CD4-positive, alpha-beta T cell (primary cell): ENCODE results near the gene LRWD1. TPM values are rescaled to one million over a fixed set of nuclear protein-coding genes. Genes with fewer than 3 reads are reported as not detected.

Source experiments
- ATAC-seq: fragments of 200-7000 bp; cut with Tn5 transposase; one replicate; pipeline ENCODE4 v1.10.0; 2022; ENCODE audit warnings: mild to moderate bottlenecking; ENCODE audit not compliant: poor library complexity
- CTCF ChIA-PET: fragments of 350-600 bp; sonication (Branson Sonifier 250); formaldehyde crosslinking; loops from one replicate; lab custom pipeline; 2021; ENCODE audit warnings: antibody characterized with exemption, inconsistent platforms; lab: Charles Lee
- POLR2A ChIA-PET: fragments of 350-600 bp; sonication (Branson Sonifier 250); formaldehyde crosslinking; loops from one replicate; lab custom pipeline; 2021; ENCODE audit warnings: antibody characterized with exemption, inconsistent platforms; lab: Charles Lee
- DNase-seq, 14 experiments: peaks; one replicate each; pipeline ENCODE4 v3.0.0-alpha.2; 2013 to 2020; ENCODE audit warnings: mixed read lengths in 2 of 14
- H3K27ac ChIP-seq, 2 donors: one replicate each; pipeline versions ENCODE4 v1.5.1 to v1.7.0; 2013; ENCODE audit warnings: low read length in 2 of 2, low read depth in 1 of 2, mild to moderate bottlenecking in 1 of 2
- H3K27me3 ChIP-seq, 2 experiments: 1 replicate in 1 of 2; 2 replicates in 1 of 2; pipeline versions ENCODE4 v1.6.1 to v1.7.0; 2013; ENCODE audit warnings: low read length in 2 of 2, control low read depth in 1 of 2, mild to moderate bottlenecking in 1 of 2, moderate library complexity in 1 of 2; ENCODE audit not compliant: insufficient read depth in 2 of 2, control insufficient read depth in 1 of 2
- H3K36me3 ChIP-seq: one replicate; pipeline ENCODE4 v1.6.1; 2013; ENCODE audit warnings: low read length, control low read depth; ENCODE audit not compliant: insufficient read depth
- H3K4me1 ChIP-seq: one replicate; pipeline ENCODE4 v1.6.1; 2013; ENCODE audit warnings: low read length, control low read depth; ENCODE audit not compliant: insufficient read depth
- H3K4me3 ChIP-seq: one replicate; pipeline ENCODE4 v1.5.1; 2013; ENCODE audit warnings: mild to moderate bottlenecking, low read length, moderate library complexity
- H3K9me3 ChIP-seq, 2 experiments: 1 replicate in 1 of 2; 2 replicates in 1 of 2; pipeline versions ENCODE4 v1.6.1 to v1.7.0; 2013; ENCODE audit warnings: low read length in 2 of 2, mild to moderate bottlenecking in 2 of 2, control low read depth in 1 of 2, moderate library complexity in 1 of 2; ENCODE audit not compliant: control insufficient read depth in 1 of 2, insufficient read depth in 1 of 2
- H3K27ac Mint-ChIP-seq: one replicate; pipeline ENCODE4 v1.8.0; 2020; ENCODE audit warnings: mixed read lengths
- H3K27me3 Mint-ChIP-seq: one replicate; pipeline ENCODE4 v1.8.0; 2021; ENCODE audit warnings: mixed read lengths
- H3K36me3 Mint-ChIP-seq: one replicate; pipeline ENCODE4 v1.8.0; 2021; ENCODE audit warnings: low read depth, mixed read lengths
- H3K4me1 Mint-ChIP-seq: one replicate; pipeline ENCODE4 v1.8.0; 2021; ENCODE audit warnings: low read depth, mixed read lengths
- H3K4me3 Mint-ChIP-seq: one replicate; pipeline ENCODE4 v1.8.0; 2020; ENCODE audit warnings: mild to moderate bottlenecking, mixed read lengths
- H3K9me3 Mint-ChIP-seq: one replicate; pipeline ENCODE4 v1.8.0; 2020; ENCODE audit warnings: mixed read lengths
- intact Hi-C, 2 experiments: fragments of 100-400 bp; cut with DNase I in 1 of 2; cut with micrococcal nuclease in 1 of 2; formaldehyde crosslinking; loops; one replicate each; pipeline versions ENCODE4 v1.15.1 to v1.9.0; 2023 to 2025; cut with DNase I, micrococcal nuclease
- total RNA-seq, 174 experiments: library from RNA in 2 of 174; stranded (reverse) in 2 of 174; gene quantifications; one replicate each; pipeline ENCODE4 v1.2.3 and lab custom pipeline; 2021 to 2026
- TF ChIP-seq, protein P1 (sequence below): fragments of 200-600 bp; IDR thresholded peaks from one replicate; pipeline ENCODE4 v1.8.0; 2022; ENCODE audit warnings: antibody characterized with exemption, mild to moderate bottlenecking

Gene LRWD1
- total RNA-seq, 2 experiments from 2014 or later: 12.9 to 13.9 TPM

DNA sequence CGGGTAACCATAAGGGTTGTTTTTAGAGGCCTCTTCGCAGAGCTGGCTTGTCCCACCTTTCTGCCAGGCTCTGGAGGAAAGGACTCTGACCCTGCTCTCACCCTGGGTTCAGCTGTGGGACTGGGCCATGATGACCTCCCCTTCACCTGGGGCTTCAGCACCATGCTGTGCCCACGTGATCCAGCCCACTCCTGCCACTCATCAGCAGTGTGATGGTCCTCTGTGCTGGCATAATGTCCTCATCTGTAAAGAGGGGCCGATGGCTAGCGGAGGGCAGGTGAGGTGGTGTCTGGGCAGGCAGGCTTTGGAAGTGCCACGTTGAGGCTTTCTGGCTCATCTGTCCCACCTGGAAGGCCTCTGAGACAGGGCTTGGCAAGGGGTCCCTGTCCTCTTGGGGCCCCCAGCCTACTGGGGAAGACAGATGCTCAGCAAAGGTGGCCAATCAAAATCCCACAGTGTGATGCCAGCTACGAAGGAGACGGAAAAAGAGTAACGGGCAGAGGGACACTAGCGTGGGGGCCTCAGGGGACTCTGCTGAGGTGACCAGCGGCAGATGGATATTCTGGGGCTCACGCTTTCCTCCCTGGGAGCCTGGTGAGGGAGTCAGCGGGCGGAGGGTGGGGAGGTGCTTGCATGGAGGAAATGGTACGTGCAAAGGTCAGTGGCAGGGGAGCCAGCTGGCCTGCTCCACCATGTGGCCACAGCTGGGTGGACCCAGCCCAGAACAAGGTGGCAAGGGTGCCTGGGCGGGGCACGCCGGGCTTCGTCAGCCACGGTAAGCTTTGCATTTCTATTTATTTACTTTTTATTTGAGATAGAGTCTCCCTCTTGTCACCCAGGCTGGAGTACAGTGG lies 5.4 kb downstream of the LRWD1 start:
- peaks cover 45% of the 10 kb centered on the region for H3K36me3 ChIP-seq
- Mint-ChIP-seq H3K36me3 (peaks cover 26% of the 10 kb centered on the region), H3K27ac (peak overlapping the region; percentile 17), H3K9me3 (no peaks in the 10 kb centered on the region), H3K27me3 (no peaks in the 10 kb centered on the region), H3K4me3 (no peak overlapping the region), H3K4me1 (peaks cover 19% of the 10 kb centered on the region)
- H3K4me1 ChIP-seq: peaks cover 21% of the 10 kb centered on the region
- CTCF ChIA-PET: no interaction called here
- no peak overlapping the region for H3K4me3 ChIP-seq
- H3K9me3 ChIP-seq: no peaks in the 10 kb centered on the region
- no peak overlapping the region for H3K27ac ChIP-seq
- H3K27me3 ChIP-seq: no peaks in the 10 kb centered on the region
- intact Hi-C loops: loop anchor here (5.0 to 10.0 kb wide), 3 partner anchors 38 to 1385 kb away; partner anchors contain the start of genes FIS1 (in 1 of the 2), ORAI2 (in 1 of the 2) and TRIM56 (in 1 of the 2)
- DNase-seq (peak in 1 of 14 experiments; percentile 27), ATAC-seq (no peak)
- TF ChIP-seq, protein P1, sequence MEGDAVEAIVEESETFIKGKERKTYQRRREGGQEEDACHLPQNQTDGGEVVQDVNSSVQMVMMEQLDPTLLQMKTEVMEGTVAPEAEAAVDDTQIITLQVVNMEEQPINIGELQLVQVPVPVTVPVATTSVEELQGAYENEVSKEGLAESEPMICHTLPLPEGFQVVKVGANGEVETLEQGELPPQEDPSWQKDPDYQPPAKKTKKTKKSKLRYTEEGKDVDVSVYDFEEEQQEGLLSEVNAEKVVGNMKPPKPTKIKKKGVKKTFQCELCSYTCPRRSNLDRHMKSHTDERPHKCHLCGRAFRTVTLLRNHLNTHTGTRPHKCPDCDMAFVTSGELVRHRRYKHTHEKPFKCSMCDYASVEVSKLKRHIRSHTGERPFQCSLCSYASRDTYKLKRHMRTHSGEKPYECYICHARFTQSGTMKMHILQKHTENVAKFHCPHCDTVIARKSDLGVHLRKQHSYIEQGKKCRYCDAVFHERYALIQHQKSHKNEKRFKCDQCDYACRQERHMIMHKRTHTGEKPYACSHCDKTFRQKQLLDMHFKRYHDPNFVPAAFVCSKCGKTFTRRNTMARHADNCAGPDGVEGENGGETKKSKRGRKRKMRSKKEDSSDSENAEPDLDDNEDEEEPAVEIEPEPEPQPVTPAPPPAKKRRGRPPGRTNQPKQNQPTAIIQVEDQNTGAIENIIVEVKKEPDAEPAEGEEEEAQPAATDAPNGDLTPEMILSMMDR: no peak
- POLR2A ChIA-PET: no interaction called here

DNA sequence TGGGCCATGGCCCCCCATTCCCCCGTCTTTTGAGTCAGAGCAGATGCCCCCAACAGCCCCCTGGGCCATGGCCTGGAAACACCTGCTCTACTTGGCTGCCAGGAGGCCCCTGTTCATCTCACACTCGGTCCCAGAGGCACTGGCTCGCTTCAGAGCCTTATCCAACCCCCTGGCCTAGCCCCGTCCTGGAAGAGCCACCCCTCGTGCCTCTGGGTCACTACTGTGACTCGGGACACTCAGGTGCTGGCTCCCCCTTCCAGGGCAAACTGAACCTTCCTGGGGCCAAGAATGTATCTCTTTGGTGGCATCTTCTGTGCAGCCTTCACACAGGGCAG lies 7.0 kb downstream of the LRWD1 start:
- no peak overlapping the region for H3K4me3 ChIP-seq
- H3K4me3 Mint-ChIP-seq: no peak overlapping the region
- H3K9me3 ChIP-seq: no peaks in the 10 kb centered on the region
- peaks cover 44% of the 10 kb centered on the region for H3K36me3 ChIP-seq
- H3K4me1 ChIP-seq: peaks cover 6% of the 10 kb centered on the region
- intact Hi-C loops: no loop called here
- no peaks in the 10 kb centered on the region for H3K9me3 Mint-ChIP-seq
- no peaks in the 10 kb centered on the region for H3K27me3 ChIP-seq
- H3K27ac Mint-ChIP-seq: peak overlapping the region; percentile 59
- H3K4me1 Mint-ChIP-seq: peaks cover 7% of the 10 kb centered on the region
- ChIA-PET CTCF (no interaction called here), POLR2A (interaction anchor here (0.6 kb wide), 1 partner anchor 54 kb away, joined by 3 read pairs; no protein-coding TSS in a partner anchor)
- H3K27me3 Mint-ChIP-seq: no peaks in the 10 kb centered on the region
- peaks cover 24% of the 10 kb centered on the region for H3K36me3 Mint-ChIP-seq
- TF ChIP-seq, protein P1: no peak
- no peak for DNase-seq
- no peak for ATAC-seq
- no peak overlapping the region for H3K27ac ChIP-seq

DNA sequence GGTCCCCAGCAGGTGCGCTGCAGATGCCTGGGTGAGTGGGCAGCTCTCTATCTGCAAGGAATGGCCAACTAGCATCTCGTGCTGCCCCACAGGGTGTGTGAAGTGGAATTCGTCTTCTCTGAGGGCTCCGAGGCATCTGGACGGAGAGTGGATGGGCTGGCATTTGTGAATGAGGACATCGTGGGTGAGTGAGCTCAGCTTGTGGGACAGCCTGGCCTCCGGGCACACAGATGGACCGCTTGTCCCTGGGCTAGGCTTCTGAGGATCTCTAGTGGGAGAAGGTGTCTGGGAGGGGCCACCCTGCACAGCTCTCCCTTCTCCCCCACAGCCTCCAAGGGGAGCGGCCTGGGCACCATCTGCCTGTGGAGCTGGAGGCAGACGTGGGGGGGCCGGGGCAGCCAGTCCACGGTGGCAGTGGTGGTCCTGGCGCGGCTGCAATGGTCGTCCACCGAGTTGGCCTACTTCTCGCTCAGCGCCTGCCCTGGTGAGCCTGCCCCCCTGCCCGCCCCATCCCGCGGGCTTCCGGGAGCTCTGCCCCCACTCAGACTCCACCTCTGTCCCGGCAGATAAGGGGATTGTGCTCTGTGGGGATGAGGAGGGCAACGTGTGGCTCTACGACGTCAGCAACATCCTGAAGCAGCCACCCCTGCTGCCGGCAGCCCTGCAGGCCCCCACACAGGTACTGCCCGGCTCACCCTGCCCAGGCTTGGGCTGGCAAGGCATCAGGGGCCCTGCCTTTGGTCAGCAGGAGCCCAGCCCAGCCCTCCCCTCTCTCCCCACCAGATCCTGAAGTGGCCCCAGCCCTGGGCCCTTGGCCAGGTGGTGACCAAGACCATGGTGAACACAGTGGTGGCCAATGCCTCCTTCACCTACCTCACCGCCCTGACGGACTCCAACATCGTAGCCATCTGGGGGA lies 7.6 kb downstream of the LRWD1 start:
- peaks cover 19% of the 10 kb centered on the region for H3K36me3 Mint-ChIP-seq
- Histone ChIP-seq H3K36me3 (peaks cover 43% of the 10 kb centered on the region), H3K27ac (no peak overlapping the region), H3K27me3 (no peaks in the 10 kb centered on the region), H3K9me3 (no peaks in the 10 kb centered on the region), H3K4me1 (peaks cover under 1% of the 10 kb centered on the region), H3K4me3 (no peak overlapping the region)
- DNase-seq (peak in 1 of 14 experiments; percentile 30), ATAC-seq (no peak)
- H3K4me1 Mint-ChIP-seq: peaks cover under 1% of the 10 kb centered on the region
- H3K4me3 Mint-ChIP-seq: no peak overlapping the region
- H3K27me3 Mint-ChIP-seq: no peaks in the 10 kb centered on the region
- ChIA-PET POLR2A (interaction anchor here (0.6 kb wide), 1 partner anchor 54 kb away, joined by 3 read pairs; no protein-coding TSS in a partner anchor), CTCF (interaction anchor here (1.4 kb wide), 1 partner anchor 60 kb away, joined by 3 read pairs; no protein-coding TSS in a partner anchor)
- TF ChIP-seq, protein P1: no peak
- intact Hi-C loops: no loop called here
- H3K27ac Mint-ChIP-seq: peak overlapping the region; percentile 59
- no peaks in the 10 kb centered on the region for H3K9me3 Mint-ChIP-seq
